K562 (cell line): ENCODE results near the gene RC3H2. TPM values are rescaled to one million over a fixed set of nuclear protein-coding genes. Genes with fewer than 3 reads are reported as not detected.

Experiments used
- GATAD2B ChIP-seq: fragments of 450-650 bp; IDR thresholded peaks from 2 replicates; pipeline ENCODE4 v1.6.1; 2017; ENCODE audit warnings: mild to moderate bottlenecking, borderline replicate concordance
- HDAC3 ChIP-seq: fragments of 450-650 bp; IDR thresholded peaks from 2 replicates; pipeline ENCODE4 v1.6.1; 2018; ENCODE audit warnings: borderline replicate concordance, mild to moderate bottlenecking, moderate library complexity; ENCODE audit not compliant: partially characterized antibody
- KDM4B ChIP-seq, 2 experiments: fragments of 450-650 bp in 1 of 2; sonication (generic) in 1 of 2; IDR thresholded peaks; 2 replicates each; pipeline ENCODE4 v1.6.1; 2016 to 2017; ENCODE audit warnings: borderline replicate concordance in 2 of 2, antibody characterized with exemption in 1 of 2, low read depth in 1 of 2, mild to moderate bottlenecking in 1 of 2
- MCM5 ChIP-seq: fragments of 450-650 bp; IDR thresholded peaks from 2 replicates; pipeline ENCODE4 v1.6.1; 2016; ENCODE audit warnings: low read depth
- PYGO2 ChIP-seq: fragments of 450-650 bp; IDR thresholded peaks from 2 replicates; pipeline ENCODE4 v1.6.1; 2016; ENCODE audit warnings: mild to moderate bottlenecking, missing genetic modification characterization, moderate library complexity, missing compliant biosample characterization
- SMAD4 ChIP-seq: fragments of 250-450 bp; sonication (Bioruptor Pico); conservative IDR thresholded peaks from 2 replicates; pipeline ENCODE4 v1.8.0; 2021; ENCODE audit warnings: inconsistent platforms, mild to moderate bottlenecking, moderate library complexity
- TAF1 ChIP-seq: IDR thresholded peaks from 2 replicates; pipeline ENCODE4 v1.6.1; 2011; ENCODE audit warnings: mild to moderate bottlenecking, low read length, moderate library complexity; ENCODE audit not compliant: insufficient read depth, control insufficient read depth, severe bottlenecking; ENCODE audit errors: extremely low read depth
- TEAD1 ChIP-seq, 2 experiments: fragments of 450-650 bp in 1 of 2; sonication (generic) in 1 of 2; formaldehyde crosslinking; IDR thresholded peaks; 2 replicates each; pipeline versions ENCODE4 v1.4.0 to v1.8.0; 2020 to 2022; ENCODE audit warnings: mild to moderate bottlenecking in 2 of 2, missing genetic modification reagents in 1 of 2
- ZNF311 ChIP-seq: fragments of 250-450 bp; sonication (Bioruptor Pico); IDR thresholded peaks from 2 replicates; pipeline ENCODE4 v1.4.0; 2020; ENCODE audit warnings: mild to moderate bottlenecking, moderate library complexity
- ZNF717 ChIP-seq: fragments of 250-450 bp; sonication (Bioruptor Pico); IDR thresholded peaks from 2 replicates; pipeline ENCODE4 v1.5.0; 2021
- polyA plus RNA-seq, 8 experiments: library from polyadenylated mRNA; depleted of rRNA in 4 of 8; stranded (reverse) in 5 of 8; unstranded in 3 of 8; fragments of >200 nt; fragmentation: Nextera tagmentation in 2 of 8; fragmentation: Illumina TruSeq in 1 of 8; extraction: Ambion mirVana in 2 of 8; extraction: Trizol in 1 of 8; gene quantifications; 2 replicates each; pipeline versions ENCODE4 v1.2.1 to v1.2.3, GENCODE V29; 2011 to 2014; ENCODE audit warnings: inconsistent platforms in 1 of 8, missing spikeins in 1 of 8
- total RNA-seq, 7 experiments: library from RNA; depleted of rRNA in 6 of 7; stranded (reverse); fragments of >200 nt in 6 of 7; fragmentation: Illumina TruSeq in 2 of 7; extraction: Trizol in 2 of 7; gene quantifications; 2 replicates each; pipeline versions ENCODE4 v1.2.1 to v1.2.3, GENCODE V29; 2011 to 2021; ENCODE audit warnings: low replicate concordance in 1 of 7
- TF ChIP-seq, protein P1 (sequence below): fragments of 450-650 bp; formaldehyde crosslinking; IDR thresholded peaks from 2 replicates; pipeline ENCODE4 v1.4.0; 2022; ENCODE audit warnings: missing genetic modification characterization
- TF ChIP-seq, protein P2 (sequence below): sonication (generic); formaldehyde crosslinking; IDR thresholded peaks from 2 replicates; pipeline ENCODE4 v1.9.0; 2022; ENCODE audit warnings: mild to moderate bottlenecking, missing genetic modification reagents
- TF ChIP-seq, protein P3 (sequence below): fragments of 450-650 bp; formaldehyde crosslinking; conservative IDR thresholded peaks from 2 replicates; pipeline ENCODE4 v1.4.0; 2022; ENCODE audit warnings: mild to moderate bottlenecking, missing genetic modification characterization
- TF ChIP-seq, protein P4 (sequence below): sonication (generic); formaldehyde crosslinking; IDR thresholded peaks from 2 replicates; pipeline ENCODE4 v1.8.0; 2023; ENCODE audit warnings: missing genetic modification reagents, mild to moderate bottlenecking, borderline replicate concordance
- TF ChIP-seq, protein P5 (sequence below): sonication (generic); formaldehyde crosslinking; IDR thresholded peaks from 2 replicates; pipeline ENCODE4 v1.8.1; 2023; ENCODE audit warnings: mild to moderate bottlenecking, missing genetic modification reagents

The RC3H2 gene
- total and polyA plus RNA-seq, 9 of the 15 experiments (the other 6 are each of a cell fraction or from before 2014, with no cell fraction given) = 5.6 to 35.4 (median 18.6) TPM

DNA sequence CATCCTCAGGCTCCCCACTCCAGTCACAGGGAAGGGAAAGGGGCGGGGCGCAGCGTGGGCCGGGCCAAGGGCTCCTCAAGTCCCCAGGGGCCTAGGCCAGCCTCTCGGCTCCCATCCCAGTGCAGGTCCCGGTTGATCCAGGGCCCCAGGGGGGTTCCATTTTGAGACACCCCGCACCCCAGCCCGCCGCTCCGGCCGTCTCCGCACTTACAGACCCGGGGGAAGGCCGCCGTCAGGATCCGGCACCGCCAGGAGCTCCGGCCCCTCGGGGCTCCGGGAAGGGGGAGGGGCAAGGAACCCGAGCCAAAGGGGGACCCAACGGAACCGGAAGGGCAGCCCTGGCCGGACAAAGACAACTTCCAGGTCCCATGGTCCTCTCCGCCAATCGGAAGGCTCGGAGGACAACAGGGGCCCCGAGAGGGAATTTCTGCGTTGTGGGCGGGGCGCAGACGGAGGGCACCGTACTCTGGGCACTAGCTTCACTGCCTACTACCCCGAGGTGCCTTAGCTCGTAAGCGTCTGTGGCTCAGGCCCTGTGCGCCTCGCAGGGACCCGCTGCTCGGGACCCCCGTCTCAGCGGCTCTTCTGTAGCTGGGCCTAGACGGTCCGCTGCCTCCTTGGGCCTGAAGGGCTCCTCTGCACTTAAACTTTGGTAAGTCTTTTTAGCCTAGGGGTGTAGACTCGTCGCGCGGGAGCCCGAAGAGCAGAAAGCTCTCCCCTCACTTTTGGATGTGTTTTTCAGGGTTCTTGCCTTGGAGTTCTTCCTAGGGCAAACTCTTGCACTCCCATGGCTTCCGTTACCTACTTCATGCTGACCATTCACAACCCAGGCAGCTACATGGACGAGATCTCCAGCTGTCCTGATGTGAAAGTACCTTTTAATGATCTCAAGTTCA, 26.3 kb upstream of the RC3H2 start, which contains the start of gene ZBTB26 (continued):
- TF ChIP-seq KDM4B (IDR thresholded peaks at IDR 0.05; ENCODE audit: borderline replicate concordance in 2 of 2, low read depth in 1 of 2) = peak in 1 of 2 experiments; percentile 91; a peak in 1 of 4 replicates
- no peak for TF ChIP-seq PYGO2 (tag)
- no peak for TF ChIP-seq HDAC3
- peak in 1 of 2 experiments; percentile 22; a peak in 1 of 4 replicates for TF ChIP-seq TEAD1 (CRISPR knock-in tag; IDR thresholded peaks at IDR 0.05)
- TF ChIP-seq SMAD4 (CRISPR knock-in tag) = no peak
- no peak for TF ChIP-seq MCM5
- TF ChIP-seq, protein P1, sequence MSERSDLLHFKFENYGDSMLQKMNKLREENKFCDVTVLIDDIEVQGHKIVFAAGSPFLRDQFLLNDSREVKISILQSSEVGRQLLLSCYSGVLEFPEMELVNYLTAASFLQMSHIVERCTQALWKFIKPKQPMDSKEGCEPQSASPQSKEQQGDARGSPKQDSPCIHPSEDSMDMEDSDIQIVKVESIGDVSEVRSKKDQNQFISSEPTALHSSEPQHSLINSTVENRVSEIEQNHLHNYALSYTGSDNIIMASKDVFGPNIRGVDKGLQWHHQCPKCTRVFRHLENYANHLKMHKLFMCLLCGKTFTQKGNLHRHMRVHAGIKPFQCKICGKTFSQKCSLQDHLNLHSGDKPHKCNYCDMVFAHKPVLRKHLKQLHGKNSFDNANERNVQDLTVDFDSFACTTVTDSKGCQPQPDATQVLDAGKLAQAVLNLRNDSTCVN (CRISPR knock-in tag) = no peak
- peak; percentile 66 for TF ChIP-seq TAF1
- TF ChIP-seq, protein P2, sequence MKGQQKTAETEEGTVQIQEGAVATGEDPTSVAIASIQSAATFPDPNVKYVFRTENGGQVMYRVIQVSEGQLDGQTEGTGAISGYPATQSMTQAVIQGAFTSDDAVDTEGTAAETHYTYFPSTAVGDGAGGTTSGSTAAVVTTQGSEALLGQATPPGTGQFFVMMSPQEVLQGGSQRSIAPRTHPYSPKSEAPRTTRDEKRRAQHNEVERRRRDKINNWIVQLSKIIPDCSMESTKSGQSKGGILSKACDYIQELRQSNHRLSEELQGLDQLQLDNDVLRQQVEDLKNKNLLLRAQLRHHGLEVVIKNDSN = peak; percentile 80
- TF ChIP-seq ZNF311 (CRISPR knock-in tag) = no peak
- TF ChIP-seq, protein P3, sequence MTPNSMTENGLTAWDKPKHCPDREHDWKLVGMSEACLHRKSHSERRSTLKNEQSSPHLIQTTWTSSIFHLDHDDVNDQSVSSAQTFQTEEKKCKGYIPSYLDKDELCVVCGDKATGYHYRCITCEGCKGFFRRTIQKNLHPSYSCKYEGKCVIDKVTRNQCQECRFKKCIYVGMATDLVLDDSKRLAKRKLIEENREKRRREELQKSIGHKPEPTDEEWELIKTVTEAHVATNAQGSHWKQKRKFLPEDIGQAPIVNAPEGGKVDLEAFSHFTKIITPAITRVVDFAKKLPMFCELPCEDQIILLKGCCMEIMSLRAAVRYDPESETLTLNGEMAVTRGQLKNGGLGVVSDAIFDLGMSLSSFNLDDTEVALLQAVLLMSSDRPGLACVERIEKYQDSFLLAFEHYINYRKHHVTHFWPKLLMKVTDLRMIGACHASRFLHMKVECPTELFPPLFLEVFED (CRISPR knock-in tag) = no peak
- TF ChIP-seq, protein P4, sequence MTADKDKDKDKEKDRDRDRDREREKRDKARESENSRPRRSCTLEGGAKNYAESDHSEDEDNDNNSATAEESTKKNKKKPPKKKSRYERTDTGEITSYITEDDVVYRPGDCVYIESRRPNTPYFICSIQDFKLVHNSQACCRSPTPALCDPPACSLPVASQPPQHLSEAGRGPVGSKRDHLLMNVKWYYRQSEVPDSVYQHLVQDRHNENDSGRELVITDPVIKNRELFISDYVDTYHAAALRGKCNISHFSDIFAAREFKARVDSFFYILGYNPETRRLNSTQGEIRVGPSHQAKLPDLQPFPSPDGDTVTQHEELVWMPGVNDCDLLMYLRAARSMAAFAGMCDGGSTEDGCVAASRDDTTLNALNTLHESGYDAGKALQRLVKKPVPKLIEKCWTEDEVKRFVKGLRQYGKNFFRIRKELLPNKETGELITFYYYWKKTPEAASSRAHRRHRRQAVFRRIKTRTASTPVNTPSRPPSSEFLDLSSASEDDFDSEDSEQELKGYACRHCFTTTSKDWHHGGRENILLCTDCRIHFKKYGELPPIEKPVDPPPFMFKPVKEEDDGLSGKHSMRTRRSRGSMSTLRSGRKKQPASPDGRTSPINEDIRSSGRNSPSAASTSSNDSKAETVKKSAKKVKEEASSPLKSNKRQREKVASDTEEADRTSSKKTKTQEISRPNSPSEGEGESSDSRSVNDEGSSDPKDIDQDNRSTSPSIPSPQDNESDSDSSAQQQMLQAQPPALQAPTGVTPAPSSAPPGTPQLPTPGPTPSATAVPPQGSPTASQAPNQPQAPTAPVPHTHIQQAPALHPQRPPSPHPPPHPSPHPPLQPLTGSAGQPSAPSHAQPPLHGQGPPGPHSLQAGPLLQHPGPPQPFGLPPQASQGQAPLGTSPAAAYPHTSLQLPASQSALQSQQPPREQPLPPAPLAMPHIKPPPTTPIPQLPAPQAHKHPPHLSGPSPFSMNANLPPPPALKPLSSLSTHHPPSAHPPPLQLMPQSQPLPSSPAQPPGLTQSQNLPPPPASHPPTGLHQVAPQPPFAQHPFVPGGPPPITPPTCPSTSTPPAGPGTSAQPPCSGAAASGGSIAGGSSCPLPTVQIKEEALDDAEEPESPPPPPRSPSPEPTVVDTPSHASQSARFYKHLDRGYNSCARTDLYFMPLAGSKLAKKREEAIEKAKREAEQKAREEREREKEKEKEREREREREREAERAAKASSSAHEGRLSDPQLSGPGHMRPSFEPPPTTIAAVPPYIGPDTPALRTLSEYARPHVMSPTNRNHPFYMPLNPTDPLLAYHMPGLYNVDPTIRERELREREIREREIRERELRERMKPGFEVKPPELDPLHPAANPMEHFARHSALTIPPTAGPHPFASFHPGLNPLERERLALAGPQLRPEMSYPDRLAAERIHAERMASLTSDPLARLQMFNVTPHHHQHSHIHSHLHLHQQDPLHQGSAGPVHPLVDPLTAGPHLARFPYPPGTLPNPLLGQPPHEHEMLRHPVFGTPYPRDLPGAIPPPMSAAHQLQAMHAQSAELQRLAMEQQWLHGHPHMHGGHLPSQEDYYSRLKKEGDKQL (CRISPR knock-in tag) = no peak
- TF ChIP-seq, protein P5, sequence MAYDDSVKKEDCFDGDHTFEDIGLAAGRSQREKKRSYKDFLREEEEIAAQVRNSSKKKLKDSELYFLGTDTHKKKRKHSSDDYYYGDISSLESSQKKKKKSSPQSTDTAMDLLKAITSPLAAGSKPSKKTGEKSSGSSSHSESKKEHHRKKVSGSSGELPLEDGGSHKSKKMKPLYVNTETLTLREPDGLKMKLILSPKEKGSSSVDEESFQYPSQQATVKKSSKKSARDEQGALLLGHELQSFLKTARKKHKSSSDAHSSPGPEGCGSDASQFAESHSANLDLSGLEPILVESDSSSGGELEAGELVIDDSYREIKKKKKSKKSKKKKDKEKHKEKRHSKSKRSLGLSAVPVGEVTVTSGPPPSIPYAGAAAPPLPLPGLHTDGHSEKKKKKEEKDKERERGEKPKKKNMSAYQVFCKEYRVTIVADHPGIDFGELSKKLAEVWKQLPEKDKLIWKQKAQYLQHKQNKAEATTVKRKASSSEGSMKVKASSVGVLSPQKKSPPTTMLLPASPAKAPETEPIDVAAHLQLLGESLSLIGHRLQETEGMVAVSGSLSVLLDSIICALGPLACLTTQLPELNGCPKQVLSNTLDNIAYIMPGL (CRISPR knock-in tag) = no peak
- peak; percentile 49; the same call in 1 of the 2 replicates for TF ChIP-seq GATAD2B
- TF ChIP-seq ZNF717 (CRISPR knock-in tag) = no peak
